COLO668 (cell line): ENCODE results near the gene ETS1.

ENCODE experiments used
- DNase-seq: peaks from one replicate; lab custom pipeline; 2025; ENCODE audit not compliant: unreplicated experiment; lab: John Stamatoyannopoulos, UW

Gene ETS1

DNA sequence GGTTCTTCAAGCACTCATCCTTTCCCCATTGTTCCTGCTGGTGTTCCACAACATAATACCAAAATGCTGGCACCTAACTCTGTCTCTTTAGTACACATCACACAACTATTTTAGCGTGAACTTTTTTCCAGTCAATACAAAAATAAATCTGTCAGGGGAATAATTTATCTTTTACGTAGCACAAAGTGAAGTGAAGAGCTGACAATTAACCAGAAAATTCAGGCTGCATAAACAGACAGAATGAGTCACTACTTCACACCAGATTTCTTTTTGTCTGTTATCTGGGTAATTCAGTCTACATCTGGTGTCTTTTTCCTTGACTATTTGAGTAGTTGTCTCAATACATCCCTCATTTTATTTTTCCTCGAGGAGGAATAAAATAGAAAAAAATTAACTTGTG lies 7.9 kb upstream of the ETS1 start:
- no peak for DNase-seq

DNA sequence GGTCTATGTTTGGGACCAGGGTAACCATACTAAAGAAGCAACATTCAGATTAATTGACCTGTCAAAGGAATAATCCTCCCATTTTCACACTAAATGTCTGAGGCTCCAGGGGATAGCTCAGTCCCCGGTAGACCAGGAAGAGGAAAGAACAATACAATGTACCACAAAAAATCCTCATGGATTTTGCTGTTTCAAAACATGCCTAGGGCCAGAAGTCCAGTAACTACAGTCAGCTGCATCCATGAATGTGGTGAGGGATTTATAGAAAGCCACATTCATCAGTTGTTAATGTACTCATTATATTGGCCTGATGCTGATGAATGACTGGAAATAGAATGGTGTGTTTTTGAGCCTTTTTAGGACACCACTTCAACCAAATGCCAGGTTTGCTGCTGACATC lies 6.9 kb upstream of the ETS1 start:
- DNase-seq = no peak

DNA sequence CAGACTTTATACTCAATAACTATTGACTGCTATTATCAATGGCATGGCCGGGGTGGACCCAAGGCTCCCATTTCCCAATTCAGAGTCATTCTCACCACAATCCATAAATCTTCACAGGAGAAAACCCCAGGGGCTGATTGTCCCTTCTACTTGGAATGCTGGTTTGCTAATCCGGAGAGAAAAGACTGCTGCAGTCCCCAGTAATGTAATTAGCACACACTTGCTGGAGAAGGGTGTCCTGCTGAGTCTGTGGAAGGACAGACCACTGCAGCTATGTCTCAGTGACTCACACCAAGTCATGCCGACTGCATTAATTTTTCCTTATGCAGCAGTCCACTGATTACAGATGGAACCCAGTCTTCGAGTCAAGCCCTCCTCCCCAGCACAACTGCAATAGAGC lies 5.9 kb upstream of the ETS1 start:
- DNase-seq = no peak

DNA sequence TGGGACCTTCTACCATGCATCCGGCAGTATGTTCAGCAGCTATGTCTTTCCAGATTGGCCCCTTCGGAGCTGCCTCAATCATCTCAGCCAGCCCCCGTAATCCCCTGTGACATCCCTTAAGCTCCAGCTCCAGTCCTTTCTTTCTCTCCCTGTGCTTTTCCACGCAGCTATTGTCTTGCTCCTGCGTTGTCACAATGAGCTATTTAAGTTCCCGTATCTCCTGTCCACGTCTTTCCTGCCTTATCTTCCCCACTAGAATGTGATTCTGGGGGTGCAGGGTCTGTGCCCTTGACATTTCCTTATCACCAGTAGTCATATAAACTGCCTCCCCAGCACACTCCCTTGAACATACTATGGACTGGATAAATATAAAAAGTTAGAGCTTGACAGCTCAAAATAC lies 5.1 kb upstream of the ETS1 start:
- no peak for DNase-seq

GRCh38 chr11:128590587-128590986 lies 3.2 kb upstream of the ETS1 start:
- no peak for DNase-seq

DNA sequence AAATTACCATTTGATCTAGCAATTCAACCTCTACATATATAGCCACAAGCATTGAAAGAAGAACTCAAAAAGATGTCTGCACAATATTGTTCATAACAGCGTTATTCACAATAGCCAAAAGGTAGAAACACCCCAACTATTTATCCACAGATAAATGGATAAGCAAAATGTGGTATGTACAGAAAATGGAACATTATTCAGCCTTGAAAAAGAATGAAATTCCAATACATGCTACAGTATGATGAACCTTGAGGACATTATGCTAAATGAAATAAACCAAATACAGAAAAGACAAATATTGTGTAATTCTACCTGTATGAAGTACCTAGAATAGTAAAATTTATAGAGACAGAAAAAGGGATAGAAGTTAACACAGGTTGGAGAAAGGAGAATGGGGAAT lies 2.6 kb upstream of the ETS1 start:
- no peak for DNase-seq

DNA sequence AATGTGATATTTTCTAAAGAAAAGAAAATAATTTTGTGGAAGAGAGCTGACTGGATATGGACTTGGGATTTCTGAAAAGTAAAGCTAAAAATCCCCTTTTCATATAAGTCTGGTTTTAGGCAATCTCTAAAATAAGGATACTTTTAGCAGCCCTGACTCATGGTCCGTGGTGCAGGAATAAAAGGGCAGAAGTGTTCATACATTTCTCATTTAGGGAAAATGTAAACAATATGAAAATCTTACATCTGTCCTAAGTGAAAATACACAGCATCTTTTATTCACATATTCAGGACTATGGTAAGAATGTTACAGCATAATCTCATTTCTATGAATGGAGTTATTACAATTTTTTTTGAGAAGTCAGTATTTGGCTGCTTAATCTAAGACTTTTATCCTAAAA lies 735 bp upstream of the ETS1 start:
- DNase-seq = no peak

- no peak for DNase-seq
Measured at GRCh38 chr11:128586689-128587088, 669 bp downstream of the ETS1 start.

DNA sequence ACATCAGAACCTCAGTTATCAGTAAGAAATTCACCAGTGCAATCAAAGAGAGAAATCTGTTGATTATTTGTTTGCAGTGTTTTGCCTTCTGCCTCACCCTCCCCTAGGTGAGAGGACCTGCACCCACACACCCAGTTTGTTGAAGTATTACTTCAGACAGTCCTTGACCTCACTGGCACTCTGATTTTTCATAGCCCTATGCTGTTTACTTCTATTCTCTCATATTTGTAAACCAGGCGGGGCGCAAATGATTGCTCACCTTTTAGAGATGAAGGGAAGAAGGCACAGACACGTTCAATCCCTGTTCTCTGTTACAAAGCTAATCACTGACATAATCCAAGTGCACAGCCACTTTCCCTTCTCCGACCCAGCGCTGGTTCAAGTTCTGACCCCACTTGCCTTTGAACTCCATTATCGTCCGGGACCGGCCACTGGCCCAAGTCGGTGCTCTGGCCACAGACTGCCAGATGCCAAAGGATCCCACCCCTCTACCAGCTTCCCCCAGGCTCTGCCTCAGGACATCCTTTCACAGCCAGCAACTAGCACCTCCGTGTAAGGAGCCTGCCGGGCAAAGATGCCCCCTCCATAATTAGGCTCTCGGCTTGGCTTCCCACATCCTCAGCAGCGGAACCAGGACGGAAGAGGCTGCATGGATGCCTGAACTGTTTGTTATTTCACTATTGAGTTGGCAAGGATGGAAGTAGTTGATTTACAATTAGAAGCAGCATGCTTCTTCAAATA lies 1.7 kb downstream of the ETS1 start:
- DNase-seq = no peak

- DNase-seq = no peak
Measured at GRCh38 chr11:128584253-128584652, 3.1 kb downstream of the ETS1 start.

GRCh38 chr11:128582496-128583366 lies 4.6 kb downstream of the ETS1 start:
- DNase-seq = no peak

- DNase-seq = no peak
Measured at GRCh38 chr11:128581561-128582272, 5.6 kb downstream of the ETS1 start.

GRCh38 chr11:128580612-128581011 lies 6.7 kb downstream of the ETS1 start:
- no peak for DNase-seq

DNA sequence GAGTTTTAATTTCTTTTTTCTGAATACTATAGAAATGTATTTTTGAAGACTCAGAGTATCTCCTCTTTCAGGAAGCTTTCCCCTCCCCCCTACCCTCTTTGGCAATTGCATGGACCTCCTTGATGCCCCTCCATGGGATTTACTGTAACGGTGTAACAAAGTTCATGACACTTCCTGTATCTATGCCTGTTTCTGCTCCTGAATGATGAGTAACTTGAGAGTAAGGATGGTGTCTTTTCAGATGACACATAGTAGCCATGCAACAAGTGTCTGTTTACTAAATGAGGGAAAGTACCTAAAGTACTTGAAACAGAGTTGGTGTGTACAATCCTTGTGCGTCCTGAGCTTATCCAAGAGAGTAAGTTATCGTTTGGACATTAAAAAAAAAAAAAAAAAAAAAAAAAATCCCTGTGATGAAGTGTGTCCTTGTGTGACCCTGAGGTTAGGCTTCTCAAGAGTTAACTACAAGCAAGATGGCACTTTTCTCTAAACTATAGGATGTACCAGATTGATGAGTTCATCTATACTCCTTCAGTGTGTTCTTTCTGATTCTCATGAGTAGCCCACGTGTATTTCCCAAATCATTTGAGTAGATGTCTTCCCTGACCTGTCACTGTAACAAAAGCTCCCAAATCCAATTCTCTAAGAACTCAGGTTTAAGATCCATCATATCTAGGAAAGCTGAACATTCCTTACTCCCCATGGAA lies 7.4 kb downstream of the ETS1 start:
- DNase-seq = no peak

GRCh38 chr11:128576555-128576954 lies 10.8 kb downstream of the ETS1 start:
- no peak for DNase-seq

DNA sequence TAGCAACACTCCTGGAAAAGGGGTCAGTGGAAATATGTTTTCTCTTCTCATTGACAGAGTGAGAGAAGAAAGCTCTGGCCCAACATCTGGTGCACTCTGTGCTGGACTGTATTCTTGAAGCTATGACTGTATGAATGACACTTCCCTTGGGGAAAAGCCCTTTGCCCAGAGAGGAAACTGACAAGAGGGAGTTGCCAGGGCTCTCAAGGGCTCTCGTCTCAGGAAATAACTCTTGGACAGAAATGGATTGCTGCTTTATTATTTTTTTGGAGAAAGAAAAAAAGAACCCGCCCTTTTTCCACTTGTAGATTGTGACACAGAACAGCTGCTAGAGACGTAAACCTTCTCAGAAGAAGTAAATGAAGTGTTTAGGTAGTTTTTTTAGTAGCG lies 11.4 kb downstream of the ETS1 start:
- no peak for DNase-seq

DNA sequence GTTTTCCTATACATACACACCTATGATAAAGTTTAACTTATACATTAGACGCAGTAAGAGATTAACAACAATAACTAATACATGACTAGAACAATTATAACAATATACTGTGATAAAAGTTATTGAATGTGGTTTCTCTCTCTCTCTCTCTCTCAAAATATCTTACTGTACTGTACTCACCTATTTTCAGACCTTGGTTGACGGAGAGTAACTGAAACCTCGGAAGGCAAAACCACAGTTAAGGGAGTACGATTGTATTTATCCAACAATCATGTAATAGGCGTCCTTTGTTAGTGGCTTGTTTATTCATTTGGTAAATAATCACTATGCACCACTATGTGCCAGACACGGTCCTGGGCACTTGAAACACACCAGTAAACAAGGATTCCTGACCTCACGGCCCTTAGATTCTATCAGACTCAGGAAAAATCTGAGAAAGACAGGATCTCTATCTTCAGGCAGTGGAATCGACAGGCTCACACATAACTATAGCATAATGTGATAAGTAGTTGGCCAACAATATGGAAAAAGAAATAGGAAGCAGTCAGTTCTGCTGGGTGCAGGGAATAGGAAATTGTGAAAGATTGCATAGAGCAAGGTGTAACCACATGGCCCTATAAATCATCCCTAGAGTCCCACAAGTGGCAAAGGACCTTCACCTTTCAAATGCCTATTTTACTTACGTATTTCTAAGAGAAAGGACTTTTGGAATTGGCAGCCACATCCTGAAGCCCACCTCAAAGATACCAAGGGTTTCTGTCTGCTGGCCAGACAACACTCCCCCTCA lies 12.0 kb downstream of the ETS1 start:
- no peak for DNase-seq

DNA sequence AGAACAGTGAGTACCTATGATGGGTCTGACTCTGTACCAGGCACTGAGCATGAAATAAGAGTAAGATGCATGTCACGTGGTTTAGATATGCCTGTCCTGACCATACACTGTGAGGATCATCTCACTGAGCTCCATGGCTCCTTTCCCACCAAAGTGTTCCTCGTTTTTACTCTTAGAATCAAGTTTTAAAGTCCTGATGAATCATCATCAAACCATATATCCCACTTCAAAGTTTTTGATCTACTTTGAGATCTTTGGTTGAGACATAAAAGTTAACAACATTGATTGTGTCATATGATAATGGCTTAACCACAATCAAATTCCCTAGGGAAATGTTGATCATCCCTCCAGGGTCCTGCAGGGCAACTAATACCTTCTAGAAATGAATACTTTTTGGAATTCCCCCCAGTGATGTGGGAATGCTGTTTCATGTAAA lies 12.8 kb downstream of the ETS1 start:
- DNase-seq = no peak

DNA sequence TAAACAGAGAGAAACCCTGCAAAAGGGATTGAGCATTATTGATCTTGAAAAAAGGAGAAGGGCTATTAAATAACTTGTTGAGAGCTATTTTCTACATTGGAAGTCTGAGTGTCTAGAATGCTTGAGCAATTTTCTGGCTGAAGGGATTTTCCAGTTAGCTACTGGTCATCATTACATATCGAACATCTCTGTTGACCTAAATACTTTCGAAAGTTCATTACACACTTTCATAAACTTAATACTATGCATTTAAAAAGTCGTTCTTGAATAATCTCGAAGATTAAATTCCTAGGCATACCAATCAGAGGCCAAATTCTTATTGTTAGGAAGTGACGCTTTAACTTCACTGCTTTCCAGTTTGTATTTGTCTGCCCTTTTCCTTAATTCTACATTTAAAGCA lies 13.7 kb downstream of the ETS1 start:
- no peak for DNase-seq

DNA sequence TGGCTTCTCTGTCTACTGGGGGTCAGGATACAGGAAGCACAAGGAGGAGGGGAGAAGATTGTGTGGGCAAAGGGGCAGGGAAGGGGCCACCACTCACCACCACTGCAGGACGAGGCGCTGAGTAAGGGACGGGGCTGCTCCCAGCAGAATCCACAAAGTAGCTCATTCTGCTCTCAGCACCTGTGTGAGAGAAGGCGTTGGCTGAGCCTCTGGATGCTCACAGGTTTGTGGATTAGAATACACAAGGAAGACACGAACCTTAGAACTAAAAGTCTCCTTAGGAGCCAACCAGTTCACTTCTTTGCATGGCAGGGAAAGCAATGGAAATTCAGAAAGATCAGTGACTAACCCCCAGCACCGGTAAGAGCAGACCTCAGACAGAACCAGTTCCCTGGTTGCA lies 14.4 kb downstream of the ETS1 start:
- no peak for DNase-seq
